ENCODE measurements around the gene ITGA2.

Gene ITGA2

GRCh38 chr5:52989781-52990527, 802 bp downstream of the ITGA2 start:
- DNase-seq, result peak; percentile 18

DNA sequence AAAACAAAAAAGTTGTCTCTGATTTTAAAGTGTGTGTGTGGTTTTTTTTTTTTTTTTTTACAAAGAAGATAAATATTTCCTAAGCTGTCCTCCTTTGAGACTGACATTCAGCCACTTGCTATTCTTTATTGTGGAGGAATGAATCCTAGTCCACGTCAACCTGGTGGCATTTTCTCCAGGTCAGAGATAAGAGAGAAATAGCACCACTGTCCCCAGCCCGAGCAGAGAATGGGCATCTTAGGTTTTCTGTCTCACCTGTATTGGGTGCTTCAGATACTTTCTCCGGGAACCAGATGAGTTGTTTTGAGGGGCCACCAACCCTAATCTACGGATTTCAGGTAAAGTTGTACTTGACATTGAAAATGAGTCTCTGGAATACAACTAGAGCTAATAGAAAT, 1.4 kb downstream of the ITGA2 start:
- DNase-seq, result no peak

GRCh38 chr5:52993367-52993766, 4.2 kb downstream of the ITGA2 start:
- DNase-seq, result no peak

DNA sequence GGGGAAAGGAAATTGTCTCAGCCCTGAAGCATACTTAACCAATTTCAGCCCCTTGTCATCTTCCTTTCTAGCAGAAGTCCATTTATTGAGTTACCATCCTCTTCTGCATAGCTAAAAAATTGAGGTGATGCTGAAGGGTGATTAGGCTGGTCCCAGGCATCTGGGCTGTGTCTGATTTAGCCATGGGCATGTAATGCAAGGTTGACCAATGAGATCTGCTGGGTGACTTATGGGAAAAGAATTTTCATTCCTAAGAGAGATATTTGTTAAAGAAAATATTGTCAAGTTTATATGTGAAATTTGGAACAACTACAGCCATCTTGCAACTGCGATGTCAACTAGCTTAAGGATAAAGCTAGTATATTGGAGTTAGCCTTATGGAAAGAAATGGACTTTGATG, 5.1 kb downstream of the ITGA2 start:
- no peak for DNase-seq

DNA sequence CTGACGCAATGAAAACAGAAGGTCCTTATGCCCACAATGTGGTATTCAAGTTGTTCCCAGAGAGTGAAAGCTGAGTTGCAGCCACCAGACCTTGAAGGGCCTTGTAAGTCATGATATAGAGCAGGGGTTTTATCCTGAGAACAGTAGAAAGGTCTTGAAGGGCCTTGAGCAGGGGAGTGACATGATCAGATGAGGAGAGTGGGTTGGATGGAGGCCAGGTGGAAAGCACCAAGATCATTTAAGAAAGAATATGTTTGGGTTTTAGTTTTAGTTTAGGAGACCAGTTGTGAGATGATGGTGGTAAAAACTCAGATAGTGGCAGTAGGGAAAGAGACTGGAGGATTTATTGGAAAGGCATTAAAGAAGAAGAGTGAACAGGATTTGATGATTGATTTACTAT, 5.9 kb downstream of the ITGA2 start:
- DNase-seq, result no peak

GRCh38 chr5:52995914-52996313, 6.8 kb downstream of the ITGA2 start:
- no peak for DNase-seq

GRCh38 chr5:52996979-52997378, 7.8 kb downstream of the ITGA2 start:
- DNase-seq, result no peak

- DNase-seq, result no peak
Measured at GRCh38 chr5:52997424-52997823, 8.3 kb downstream of the ITGA2 start.

DNA sequence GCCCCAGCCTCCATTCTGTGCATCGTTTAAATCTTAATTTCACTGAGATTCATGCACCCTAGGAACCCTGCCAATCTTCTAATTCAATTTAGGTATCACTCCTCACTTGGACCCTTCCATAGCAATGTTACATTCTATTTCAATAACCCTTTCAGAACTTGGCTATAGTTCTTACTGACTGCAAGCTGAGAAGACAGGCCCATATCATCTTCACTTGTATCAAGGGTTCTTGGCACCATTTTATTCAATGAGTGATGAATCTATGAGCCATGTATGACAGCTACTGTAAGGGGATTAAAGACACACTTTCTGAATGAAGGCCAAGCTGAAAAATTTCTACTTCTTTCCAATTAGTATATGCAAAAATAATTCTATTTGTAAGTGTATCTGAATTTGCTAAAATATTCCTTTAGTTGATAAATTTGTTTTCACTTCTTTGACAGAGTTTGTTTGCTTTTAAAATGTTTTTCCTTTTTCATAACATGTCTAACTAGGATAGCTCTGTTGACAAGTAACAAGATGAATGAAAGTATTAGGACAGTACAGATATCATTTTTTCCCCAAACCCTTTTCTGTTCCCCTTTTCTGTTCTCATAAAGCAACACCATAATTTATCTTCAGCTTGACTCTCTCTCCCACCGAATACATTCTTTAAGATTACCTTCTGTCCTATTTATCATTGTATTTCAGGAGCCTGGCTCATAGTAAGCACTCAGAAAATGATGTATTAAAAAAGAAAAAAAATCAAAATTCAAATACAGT, 9.6 kb downstream of the ITGA2 start:
- DNase-seq, result no peak

DNA sequence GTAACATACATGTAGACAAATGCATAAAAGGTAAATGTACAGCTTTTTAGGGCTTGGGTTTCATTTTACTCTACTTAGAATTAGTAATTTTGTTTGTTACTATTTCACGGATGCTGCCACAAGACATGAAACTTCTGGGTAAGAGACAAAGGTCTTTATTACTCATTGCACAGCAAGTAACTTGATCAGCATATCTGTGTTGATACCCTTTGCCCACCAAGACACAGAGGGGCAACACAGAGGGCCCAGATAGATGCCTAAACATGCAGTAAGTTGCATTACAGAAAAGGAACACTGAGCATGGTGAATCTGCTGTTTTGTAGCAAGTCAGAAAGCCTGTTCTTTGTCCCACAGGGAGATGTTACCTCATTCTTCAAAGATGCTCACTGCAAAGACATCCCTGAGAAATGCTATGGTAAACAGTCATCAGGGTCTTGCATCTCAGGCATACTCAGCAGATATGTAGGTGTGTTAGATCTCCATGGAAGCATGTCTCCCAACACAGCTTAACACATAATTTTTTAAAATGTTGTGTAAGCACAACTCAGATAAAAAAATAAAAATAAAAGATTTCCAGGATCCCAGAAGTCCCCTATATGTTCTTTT, 10.3 kb downstream of the ITGA2 start:
- DNase-seq, result no peak

GRCh38 chr5:53001541-53001940, 12.4 kb downstream of the ITGA2 start:
- no peak for DNase-seq

- DNase-seq, result no peak
Measured at GRCh38 chr5:53002491-53002890, 13.3 kb downstream of the ITGA2 start.

GRCh38 chr5:53003144-53003543, 14.0 kb downstream of the ITGA2 start:
- no peak for DNase-seq

DNA sequence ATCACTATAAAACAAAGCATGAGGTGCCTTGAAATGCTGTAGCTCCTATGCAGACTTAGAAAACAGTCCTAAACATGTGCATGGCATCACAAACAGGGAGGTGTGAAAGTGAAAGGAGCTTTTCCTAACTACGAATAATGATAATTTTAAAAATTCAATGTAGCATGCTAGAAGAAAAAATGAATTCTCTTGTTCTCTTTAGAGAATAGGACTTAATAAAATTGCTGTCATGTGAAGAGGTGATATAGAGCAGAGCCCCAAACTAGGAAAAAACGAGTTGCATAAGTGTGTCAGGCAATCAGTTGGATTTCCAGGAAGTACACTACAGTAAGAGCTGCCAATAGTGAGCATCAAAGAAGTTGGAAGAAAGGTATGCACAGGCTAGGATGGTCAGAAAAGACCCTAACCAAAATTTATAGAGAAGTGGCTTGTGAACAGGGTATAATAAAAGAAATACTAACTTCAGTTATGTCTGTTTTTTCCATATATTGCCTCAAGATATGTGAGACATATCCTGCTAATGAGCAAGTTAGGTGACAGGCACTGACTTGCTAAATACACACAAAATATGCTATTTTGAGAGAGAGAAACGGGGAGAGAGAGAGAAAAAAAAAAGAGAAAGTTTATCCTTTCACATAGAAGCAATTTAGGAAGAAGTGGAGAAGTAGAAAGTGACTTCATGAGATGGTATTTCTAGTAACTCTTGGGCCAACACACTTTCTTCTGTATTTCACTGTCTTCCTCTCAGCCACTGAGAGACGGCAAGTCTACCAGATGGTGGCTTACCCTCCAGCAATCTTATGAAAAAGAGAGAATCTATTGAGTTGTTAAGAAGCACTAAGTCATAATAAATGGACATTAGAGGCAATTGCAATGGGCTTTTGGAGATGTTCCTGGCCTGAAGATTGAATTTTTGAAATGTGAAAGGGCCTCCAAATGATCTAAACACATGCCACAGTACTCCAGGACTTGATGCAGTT, 18.0 kb downstream of the ITGA2 start:
- DNase-seq, result no peak

GRCh38 chr5:53008751-53009150, 19.6 kb downstream of the ITGA2 start:
- no peak for DNase-seq

DNA sequence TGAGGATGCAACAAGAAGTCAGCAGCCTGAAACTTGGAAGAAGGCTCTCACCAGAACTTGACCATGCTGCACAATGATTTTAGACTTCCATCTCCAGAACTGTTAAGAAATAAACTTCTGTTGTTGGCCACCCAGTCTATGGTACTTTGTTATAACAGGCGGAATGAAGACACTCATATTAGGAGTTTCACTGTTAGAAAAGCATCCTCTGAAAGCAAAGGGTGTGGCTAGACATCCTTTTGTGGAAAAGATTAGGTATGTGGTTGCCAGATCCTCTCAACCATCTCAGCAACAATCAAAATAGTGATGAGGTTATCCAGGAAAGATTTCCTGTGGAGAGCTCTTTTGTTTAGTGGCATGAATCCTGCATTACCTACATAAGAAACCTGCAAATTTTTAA, 20.7 kb downstream of the ITGA2 start:
- no peak for DNase-seq

- no peak for DNase-seq
Measured at GRCh38 chr5:53010814-53011213, 21.7 kb downstream of the ITGA2 start.

GRCh38 chr5:53011233-53011632, 22.1 kb downstream of the ITGA2 start:
- DNase-seq, result no peak

DNA sequence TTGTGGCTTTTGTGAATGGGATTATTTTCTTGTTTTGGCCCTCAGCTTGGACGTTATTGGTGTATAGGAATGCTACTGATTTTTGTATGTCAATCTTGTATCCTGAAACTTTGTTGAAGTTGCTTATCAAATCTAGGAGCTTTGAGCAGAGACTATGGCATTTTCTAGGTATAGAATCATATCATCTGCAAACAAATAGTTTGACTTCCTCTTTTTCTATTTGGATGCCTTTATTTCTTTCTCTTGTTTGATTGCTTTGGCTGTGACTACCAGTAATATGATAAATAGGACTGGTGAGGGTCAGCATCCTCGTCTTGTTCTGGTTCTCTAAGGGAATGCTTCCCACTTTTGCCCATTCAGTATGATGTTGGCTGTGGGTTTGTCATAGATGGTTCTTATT, 24.7 kb downstream of the ITGA2 start:
- DNase-seq, result no peak

- no peak for DNase-seq
Measured at GRCh38 chr5:53017383-53017782, 28.2 kb downstream of the ITGA2 start.

DNA sequence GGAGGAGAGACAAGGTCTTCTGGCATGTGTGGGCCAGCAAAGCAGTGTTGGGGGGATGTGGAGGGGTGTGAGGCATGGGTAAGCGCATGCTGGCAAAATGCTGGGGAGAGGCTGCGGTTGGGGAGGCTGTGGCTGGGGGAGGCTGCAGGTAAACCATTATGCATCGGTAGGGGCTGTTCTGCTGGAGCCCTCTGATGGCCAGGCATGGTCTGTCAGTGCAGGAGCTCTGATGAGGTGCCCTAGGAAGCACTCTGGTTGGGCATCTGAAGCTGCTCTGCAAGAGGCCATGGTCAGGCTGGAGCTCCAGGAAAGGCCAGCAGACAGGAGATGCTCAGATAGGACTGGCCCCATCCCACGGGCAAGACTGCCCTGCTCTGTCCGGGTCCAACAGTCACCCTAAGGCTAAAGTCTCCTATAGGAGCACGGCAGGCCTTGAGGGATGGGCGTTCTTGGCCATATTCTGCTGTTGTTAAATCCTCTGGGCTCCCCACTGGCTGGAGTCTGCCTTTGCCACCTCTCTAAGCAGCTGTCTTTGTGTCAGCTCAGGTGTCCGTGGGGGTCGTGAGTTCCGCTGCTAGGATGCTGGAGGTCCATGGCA, 28.7 kb downstream of the ITGA2 start:
- DNase-seq, result no peak

DNA sequence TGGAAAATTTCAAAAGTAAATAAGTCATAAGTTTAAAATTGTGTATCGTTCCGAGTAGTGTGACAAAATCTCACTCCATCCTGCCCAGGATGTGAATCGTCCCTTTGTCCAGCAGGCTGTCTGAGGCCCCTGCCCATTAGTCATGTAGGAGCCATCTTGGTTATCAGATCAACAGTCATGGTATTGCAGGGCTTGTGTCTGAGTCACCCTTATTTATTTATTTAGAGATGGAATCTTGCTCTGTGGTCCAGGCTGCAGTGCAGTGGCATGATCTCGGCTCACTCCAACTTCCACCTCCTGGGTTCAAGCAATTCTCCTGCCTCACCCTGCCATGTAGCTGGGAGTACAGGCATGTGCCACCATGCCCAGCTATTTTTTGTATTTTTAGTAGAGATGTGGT, 30.2 kb downstream of the ITGA2 start:
- no peak for DNase-seq

Data from activated effector memory CD4-positive, alpha-beta T cell treated with Interleukin-2 at 50 U/mL for 16 hours (primary cell).